GF-D8 (cell line): ENCODE data around the gene TSC1.

Source experiments
- DNase-seq: peaks from one replicate; lab custom pipeline; 2025; lab: John Stamatoyannopoulos, UW

TSC1 gene

GRCh38 chr9:132937463-132937901 lies 6.9 kb downstream of the TSC1 start:
- DNase-seq, result no peak

GRCh38 chr9:132935026-132935425 lies 9.4 kb downstream of the TSC1 start:
- DNase-seq, result no peak

DNA sequence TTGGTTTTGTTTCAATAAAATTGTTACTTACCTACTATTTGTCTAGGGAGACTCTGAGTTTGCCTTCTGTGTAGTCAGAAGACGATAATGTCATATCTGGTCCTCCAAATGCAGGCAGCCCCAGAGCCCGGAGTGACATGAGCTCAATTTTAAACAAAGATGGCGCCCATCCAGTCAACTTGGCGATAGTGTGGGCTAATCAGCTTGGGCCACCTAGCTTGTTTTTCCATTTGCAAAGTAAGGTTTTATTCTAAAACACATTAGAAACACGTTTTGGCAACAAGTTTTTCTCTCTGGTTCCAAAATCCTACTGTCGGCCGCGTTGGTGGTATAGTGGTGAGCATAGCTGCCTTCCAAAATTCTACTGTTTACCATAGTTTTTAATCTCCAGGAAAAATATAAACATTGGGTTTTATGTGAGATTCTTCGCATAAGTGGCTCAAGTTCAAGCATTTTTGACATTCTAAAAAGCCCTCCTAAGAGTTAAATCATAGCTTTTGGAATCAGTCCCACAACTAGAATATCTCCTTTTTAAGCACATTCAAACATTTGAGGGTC lies 13.2 kb downstream of the TSC1 start:
- DNase-seq, result no peak

DNA sequence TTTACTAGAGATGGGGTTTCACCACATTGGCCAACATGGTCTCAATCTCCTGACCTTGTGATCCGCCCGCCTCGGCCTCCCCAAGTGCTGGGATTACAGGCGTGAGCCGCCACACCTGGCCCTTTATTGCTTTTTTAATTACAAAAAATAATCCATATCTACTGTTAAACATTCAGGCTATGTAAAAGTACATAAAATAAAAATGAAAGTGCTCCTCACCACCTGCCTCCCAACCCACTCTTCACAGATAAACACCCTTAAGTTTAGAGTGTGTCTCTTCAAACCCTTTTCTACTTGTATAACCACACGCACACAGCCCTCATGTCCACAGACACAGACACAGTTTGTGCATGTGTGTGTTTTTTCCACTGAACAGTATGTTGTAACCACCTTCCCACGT lies 16.7 kb downstream of the TSC1 start:
- no peak for DNase-seq

- no peak for DNase-seq
These were observed 21.0 kb downstream of the TSC1 start for GRCh38 chr9:132923346-132923902.

DNA sequence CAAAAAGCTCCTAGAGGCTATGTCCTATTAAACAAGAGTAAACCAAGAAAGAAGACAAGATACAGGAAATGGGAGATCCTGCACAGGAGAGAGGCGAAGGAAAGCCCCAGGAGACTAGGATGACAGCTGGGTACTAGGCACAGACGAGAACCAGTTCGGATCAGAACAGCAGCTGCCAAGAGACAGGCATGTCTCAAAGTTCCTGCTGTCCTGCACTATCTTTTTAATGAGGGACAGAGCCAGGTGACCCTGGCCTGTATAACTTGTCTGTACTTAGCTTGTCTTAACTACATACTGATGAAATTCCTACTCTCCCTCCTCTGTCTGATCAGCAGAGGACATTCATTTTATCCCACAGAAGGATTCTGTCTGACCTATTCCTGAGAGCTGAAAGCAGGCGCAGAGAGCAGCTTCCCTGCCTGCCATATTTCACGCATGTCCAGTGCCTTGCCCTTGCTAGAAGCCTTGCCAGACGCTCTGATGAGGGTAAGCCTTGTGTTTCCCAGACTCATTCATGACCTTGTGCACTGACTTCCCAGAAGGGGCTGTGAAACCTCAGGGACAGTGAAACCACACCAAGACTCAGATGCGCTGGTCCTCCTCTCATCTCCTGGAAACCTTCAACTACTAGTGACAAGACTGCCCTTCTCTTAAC lies 24.7 kb downstream of the TSC1 start:
- no peak for DNase-seq

DNA sequence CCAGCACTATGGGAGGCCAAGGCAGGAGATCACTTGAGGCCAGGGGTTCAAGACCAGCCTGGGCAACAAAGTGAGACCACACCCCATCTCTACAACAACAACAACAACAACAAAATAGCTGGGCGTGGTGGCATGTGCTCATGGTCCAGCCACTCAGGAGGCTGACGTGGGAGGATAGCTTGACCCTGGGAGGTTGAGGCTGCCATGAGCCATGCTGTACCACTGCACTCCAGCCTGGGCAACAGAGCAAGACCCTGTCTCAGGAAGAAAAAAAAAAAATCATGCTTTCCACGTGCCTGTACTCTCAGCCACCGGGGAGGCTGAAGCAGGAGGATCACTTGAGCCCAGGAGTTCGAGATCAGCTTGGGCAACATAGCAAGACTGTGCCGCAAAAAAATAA lies 29.5 kb downstream of the TSC1 start:
- no peak for DNase-seq

DNA sequence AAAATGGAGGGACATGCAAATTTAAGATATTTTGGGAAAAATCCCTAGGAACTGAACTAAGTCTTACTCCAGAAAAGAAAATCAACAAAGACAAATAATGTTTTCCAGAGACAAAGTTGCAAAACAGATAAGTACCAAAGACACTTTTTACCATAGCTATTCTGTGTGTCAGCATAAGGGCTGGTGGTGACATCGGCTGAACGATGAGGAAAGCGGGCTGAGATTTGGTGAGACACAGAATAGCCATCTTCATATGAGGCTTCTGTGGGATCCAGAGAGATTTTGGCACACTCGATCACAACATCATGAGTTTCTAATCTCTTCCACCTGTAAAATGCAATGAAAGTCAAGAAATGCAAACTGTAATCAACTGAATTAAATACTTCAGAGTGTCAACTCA lies 32.3 kb downstream of the TSC1 start:
- DNase-seq, result no peak

- no peak for DNase-seq
These were observed 34.0 kb downstream of the TSC1 start for GRCh38 chr9:132910376-132910775.

DNA sequence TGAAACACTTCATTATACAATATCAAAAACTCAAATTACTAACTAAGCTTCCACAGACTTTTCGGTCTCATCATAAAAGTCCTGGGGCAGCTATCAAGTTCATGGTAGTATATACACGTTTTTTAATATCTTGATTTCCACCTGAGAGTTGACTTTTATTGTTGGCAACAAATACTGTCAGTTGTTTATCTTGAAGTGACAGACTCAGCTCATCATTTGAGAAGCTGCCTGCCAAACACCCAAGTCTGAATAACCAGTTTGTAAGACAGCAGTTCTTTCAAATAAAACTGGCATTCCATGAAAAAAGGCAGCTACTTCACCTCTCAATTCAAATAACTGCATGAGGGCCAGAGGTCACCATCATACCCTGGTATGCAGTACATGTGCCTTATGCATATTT lies 35.1 kb downstream of the TSC1 start:
- DNase-seq, result no peak

GRCh38 chr9:132908635-132909034 lies 35.8 kb downstream of the TSC1 start:
- DNase-seq, result no peak

DNA sequence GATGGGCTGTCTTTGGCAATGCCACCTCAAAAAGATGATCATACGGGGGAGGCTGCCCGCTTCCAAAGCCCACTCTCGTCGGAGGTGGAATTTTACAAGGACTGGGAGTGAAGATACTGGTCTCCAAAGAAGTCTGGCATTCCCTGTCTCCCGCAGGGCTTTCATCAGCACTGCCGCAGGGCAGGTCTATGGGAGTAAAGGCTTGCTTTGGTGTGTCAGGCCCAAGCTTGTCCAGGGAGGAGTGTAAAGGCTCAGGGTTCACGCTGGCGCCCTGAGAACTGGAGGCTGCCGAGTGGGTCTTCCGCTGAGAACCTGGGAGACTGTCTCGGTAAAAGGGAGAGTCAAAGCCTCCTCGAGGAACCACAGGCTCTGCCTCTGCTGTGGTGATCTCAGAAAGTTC lies 38.7 kb downstream of the TSC1 start:
- no peak for DNase-seq

- no peak for DNase-seq
These were observed 40.6 kb downstream of the TSC1 start for GRCh38 chr9:132903574-132904492.

DNA sequence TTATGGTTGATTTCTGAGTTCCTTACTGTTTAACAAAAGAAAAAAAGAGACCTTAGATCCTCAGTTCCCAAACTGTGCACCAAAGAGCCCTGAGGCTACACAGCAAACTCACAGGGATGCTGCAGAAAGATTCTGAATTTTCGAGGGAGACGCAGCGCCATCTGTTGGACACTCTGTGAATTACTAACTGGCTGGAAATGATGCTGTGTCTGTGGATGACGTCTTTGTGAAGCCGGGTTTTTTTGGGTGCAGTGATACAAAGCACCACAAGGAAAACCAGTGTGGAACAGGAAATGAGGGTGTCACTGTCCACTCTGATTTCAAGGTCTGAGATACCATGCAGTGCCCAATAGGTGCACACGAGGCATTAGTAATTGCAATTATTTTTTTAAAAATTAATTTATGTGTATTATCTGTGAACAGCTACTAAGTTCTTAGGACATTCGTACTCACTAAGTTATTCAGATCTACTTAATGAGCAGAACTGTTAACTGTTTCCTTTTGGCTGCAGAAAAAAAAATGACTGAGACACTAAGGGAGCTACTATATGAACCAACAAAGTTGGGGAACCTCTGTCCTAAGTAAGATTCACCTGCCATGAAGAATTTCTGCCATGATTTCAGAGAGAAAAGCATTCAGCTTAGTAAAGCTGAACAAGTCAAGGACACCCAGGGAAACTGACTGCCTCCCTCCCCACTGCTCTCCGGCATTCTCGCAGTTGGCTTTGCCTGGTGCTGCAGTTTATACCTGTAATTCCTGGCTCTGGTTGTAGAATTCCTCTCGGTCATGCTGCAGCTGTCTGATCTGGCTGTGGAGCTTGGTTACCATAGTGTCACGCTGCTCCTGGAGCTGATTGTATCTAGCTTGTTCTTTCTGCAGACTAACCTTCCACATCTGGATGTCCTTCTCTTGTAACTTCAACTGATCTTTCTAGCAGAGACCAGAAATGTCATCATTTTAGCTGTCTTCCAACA lies 42.3 kb downstream of the TSC1 start:
- no peak for DNase-seq

GRCh38 chr9:132898051-132898450 lies 46.4 kb downstream of the TSC1 start:
- no peak for DNase-seq

GRCh38 chr9:132896906-132897305 lies 47.5 kb downstream of the TSC1 start:
- no peak for DNase-seq

DNA sequence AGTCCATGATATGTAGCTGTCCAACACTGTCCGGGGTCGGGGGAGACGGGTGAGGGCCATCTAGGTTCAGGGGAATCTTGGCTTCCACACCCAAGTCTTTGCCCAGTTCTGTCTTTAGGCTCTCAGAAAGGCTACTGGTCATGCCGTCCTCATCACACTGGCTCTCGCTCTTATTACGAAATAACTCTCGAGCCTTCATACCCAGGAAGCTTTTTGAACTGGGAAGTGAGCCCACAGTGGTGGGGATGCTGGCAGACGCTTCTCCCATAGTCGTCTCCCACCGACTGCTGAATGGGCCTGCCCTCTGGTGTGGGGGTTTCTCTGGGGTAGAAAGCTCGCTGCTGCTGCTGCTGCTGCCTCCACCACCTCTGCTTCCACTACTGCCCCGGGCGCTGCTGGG lies 48.2 kb downstream of the TSC1 start:
- no peak for DNase-seq

GRCh38 chr9:132894862-132895835 lies 49.3 kb downstream of the TSC1 start:
- no peak for DNase-seq

DNA sequence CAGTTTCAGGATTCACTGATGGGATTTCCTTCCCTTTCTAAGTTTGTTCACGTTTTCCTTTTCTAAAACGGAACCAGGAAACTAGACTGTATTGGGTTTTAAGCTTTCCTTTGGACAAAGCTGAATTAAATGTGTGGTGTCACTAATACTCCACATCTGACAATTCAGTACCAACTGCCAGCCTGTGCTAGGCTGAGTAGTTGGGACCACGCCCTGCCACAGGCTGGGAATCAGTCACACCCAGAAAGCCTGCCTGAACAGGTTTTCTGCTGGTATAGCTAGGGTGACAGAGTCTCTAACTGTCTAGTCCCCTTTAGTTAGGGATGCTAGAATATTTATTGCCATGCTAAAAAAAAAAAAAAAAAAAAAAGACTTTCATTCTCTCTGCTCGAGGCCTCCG lies 50.1 kb downstream of the TSC1 start:
- no peak for DNase-seq

- no peak for DNase-seq
These were observed 52.0 kb downstream of the TSC1 start for GRCh38 chr9:132892400-132892799.
